Stimulated activated CD4-positive, alpha-beta T cell treated with anti-CD3 and anti-CD28 coated beads, Interleukin-1b, Interleukin-23, amount 100 ng/mL, for 1 hour (primary cell): ENCODE results near the gene RHOBTB3.

Experiments used
- DNase-seq, 2 donors: peaks; one replicate each; pipeline ENCODE4 v3.0.0-alpha.2; 2020; ENCODE audit warnings: low read depth in 2 of 2

RHOBTB3 gene

GRCh38 chr5:95840956-95841705 lies 110.0 kb downstream of the RHOBTB3 start:
- no peak for DNase-seq

GRCh38 chr5:95841914-95842812 lies 111.0 kb downstream of the RHOBTB3 start:
- DNase-seq: no peak

- no peak for DNase-seq
Measured at GRCh38 chr5:95842854-95843544, 111.9 kb downstream of the RHOBTB3 start.

- no peak for DNase-seq
Measured at GRCh38 chr5:95843733-95844223, 112.6 kb downstream of the RHOBTB3 start.

GRCh38 chr5:95845391-95845790 lies 114.3 kb downstream of the RHOBTB3 start:
- DNase-seq: no peak
